GM12878 (cell line): ENCODE results near the gene FANCF. TPM values are rescaled to one million over a fixed set of nuclear protein-coding genes. Genes with fewer than 3 reads are reported as not detected.
"Not testable (repeated sequence)": the region's sequence is repeated elsewhere in the genome, so short reads cannot be mapped to it uniquely, and the experiment has no call there.

ENCODE experiments used
- ATAC-seq: fragments of 200-7000 bp; cut with Tn5 transposase; 3 replicates; pipeline ENCODE4 v1.9.1; 2020; ENCODE audit warnings: mild to moderate bottlenecking, moderate library complexity
- BruUV-seq: library from RNA; stranded (reverse); fragments of 400-500 nt; replicated peaks from 2 replicates; lab custom pipeline; 2021; lab: Mats Ljungman, UMichigan
- CTCF ChIA-PET: fragments of 300-600 bp; sonication (Branson Sonifier 250); formaldehyde crosslinking; extraction: SDS; loops from one replicate; lab custom pipeline; 2021; ENCODE audit warnings: inconsistent platforms; lab: Yijun Ruan, JAX
- POLR2A ChIA-PET: fragments of 350-600 bp; formaldehyde crosslinking; extraction: SDS; loops from one replicate; lab custom pipeline; 2021; ENCODE audit warnings: inconsistent platforms; lab: Charles Lee
- RAD21 ChIA-PET: fragments of 300-600 bp; sonication (Branson Sonifier 250); formaldehyde crosslinking; loops from one replicate; lab custom pipeline; 2023; ENCODE audit warnings: antibody characterized with exemption; ENCODE audit not compliant: unreplicated experiment; lab: Charles Lee
- SMC1A ChIA-PET: fragments of 300-600 bp; sonication (Branson Sonifier 250); formaldehyde crosslinking; loops from one replicate; lab custom pipeline; 2023; ENCODE audit not compliant: unreplicated experiment, uncharacterized antibody; lab: Charles Lee
- DNase-seq: peaks from one replicate; pipeline ENCODE4 v3.0.0-alpha.2; 2011; ENCODE audit warnings: low read depth, low spot score
- FAIRE-seq: peaks from 3 replicates; lab custom pipeline; 2011; peaks lifted over from hg19 to GRCh38; lab: Jason Lieb, UNC
- H2AFZ ChIP-seq: 2 replicates; pipeline ENCODE4 v1.6.0; 2011; ENCODE audit warnings: low read depth, low read length, control low read depth; ENCODE audit not compliant: control insufficient read depth
- H3K27ac ChIP-seq: 2 replicates; pipeline ENCODE4 v1.5.1; 2011; ENCODE audit warnings: control low read depth; ENCODE audit not compliant: control insufficient read depth, insufficient read depth
- H3K27me3 ChIP-seq, 2 experiments: replicated peaks in 1 of 2; 2 replicates each; pipeline versions ENCODE4 v1.6.0 to v1.6.1; 2011; ENCODE audit warnings: low read length in 1 of 2; ENCODE audit not compliant: control insufficient read depth in 2 of 2, insufficient read depth in 2 of 2
- H3K36me3 ChIP-seq, 2 experiments: 2 replicates each; pipeline ENCODE4 v1.5.1; 2011; ENCODE audit warnings: low read length in 1 of 2; ENCODE audit not compliant: control insufficient read depth in 2 of 2, insufficient read depth in 2 of 2
- H3K4me1 ChIP-seq: 2 replicates; pipeline ENCODE4 v1.6.1; 2011; ENCODE audit warnings: mild to moderate bottlenecking, low read length, moderate library complexity, mixed read lengths; ENCODE audit not compliant: control insufficient read depth, insufficient read depth
- H3K4me2 ChIP-seq: 2 replicates; pipeline ENCODE4 v1.6.0; 2011; ENCODE audit warnings: control low read depth; ENCODE audit not compliant: control insufficient read depth, insufficient read depth
- H3K4me3 ChIP-seq: fragments of 200-600 bp; sonication (generic); 2 replicates; pipeline ENCODE4 v1.5.1; 2016
- H3K79me2 ChIP-seq: 2 replicates; pipeline ENCODE4 v1.6.0; 2011; ENCODE audit warnings: low read length; ENCODE audit not compliant: control insufficient read depth, insufficient read depth
- H3K9ac ChIP-seq: 2 replicates; pipeline ENCODE4 v1.8.0; 2011; ENCODE audit warnings: low read length, control low read depth, mixed read lengths; ENCODE audit not compliant: control insufficient read depth, insufficient read depth
- H3K9me3 ChIP-seq: replicated peaks from 3 replicates; pipeline ENCODE4 v1.5.1; 2011; ENCODE audit warnings: mild to moderate bottlenecking, low read length; ENCODE audit not compliant: control insufficient read depth, insufficient read depth
- H4K20me1 ChIP-seq: 2 replicates; pipeline ENCODE4 v1.6.0; 2011; ENCODE audit not compliant: control insufficient read depth, insufficient read depth
- HDGF ChIP-seq: fragments of 450-650 bp; IDR thresholded peaks from 2 replicates; pipeline ENCODE4 v1.6.1; 2016; ENCODE audit warnings: antibody characterized with exemption
- MTA3 ChIP-seq: IDR thresholded peaks from 2 replicates; pipeline ENCODE4 v1.6.1; 2012; ENCODE audit warnings: low read length, inconsistent platforms, borderline replicate concordance
- MYC ChIP-seq: IDR thresholded peaks from 2 replicates; pipeline ENCODE4 v1.6.1; 2011; ENCODE audit warnings: mild to moderate bottlenecking, low read length, moderate library complexity, inconsistent platforms; ENCODE audit not compliant: insufficient read depth, insufficient replicate concordance, insufficient read length, severe bottlenecking
- NR2C2 ChIP-seq: IDR thresholded peaks from 2 replicates; pipeline ENCODE4 v1.6.1; 2011; ENCODE audit warnings: borderline replicate concordance, low read depth; ENCODE audit not compliant: control insufficient read depth, insufficient read length
- PAX8 ChIP-seq: fragments of 450-650 bp; IDR thresholded peaks from 2 replicates; pipeline ENCODE4 v1.6.1; 2017; ENCODE audit warnings: mild to moderate bottlenecking, moderate library complexity
- PBX3 ChIP-seq: IDR thresholded peaks from 2 replicates; pipeline ENCODE4 v1.6.1; 2011; ENCODE audit warnings: mild to moderate bottlenecking, low read depth, low read length, moderate library complexity; ENCODE audit not compliant: insufficient replicate concordance
- RFX5 ChIP-seq: IDR thresholded peaks from 2 replicates; pipeline ENCODE4 v1.6.1; 2011; ENCODE audit warnings: low read depth, low read length, improper control_type of control experiment
- SIX5 ChIP-seq: IDR thresholded peaks from 2 replicates; pipeline ENCODE4 v1.6.1; 2011; ENCODE audit warnings: mild to moderate bottlenecking, low read depth, low read length, moderate library complexity; ENCODE audit not compliant: severe bottlenecking
- ZBTB33 ChIP-seq: fragments of 450-650 bp; IDR thresholded peaks from 2 replicates; pipeline ENCODE4 v1.6.1; 2017; ENCODE audit warnings: mild to moderate bottlenecking
- WGBS: methylation state at CpG from one replicate; pipeline ENCODE4 v1.1.6; 2016; ENCODE audit warnings: low lambda C conversion rate; ENCODE audit not compliant: insufficient replicate concordance, insufficient coverage; ENCODE audit errors: missing lambda C conversion rate; 5-methylcytosine and 5-hydroxymethylcytosine counted together
- in situ Hi-C: fragments of 300-500 bp; cut with MboI; formaldehyde crosslinking; loops from 9 replicates; pipeline ENCODE4 v1.14.3; 2018; ENCODE audit warnings: mixed read lengths
- intact Hi-C: fragments of 100-400 bp; cut with micrococcal nuclease; formaldehyde crosslinking; loops from one replicate; pipeline ENCODE4 v1.14.2; 2022; ENCODE audit not compliant: unreplicated experiment
- polyA plus RNA-seq, 11 experiments: library from polyadenylated mRNA; depleted of rRNA in 4 of 11; unstranded in 6 of 11; stranded (reverse) in 5 of 11; fragments of >200 nt; fragmentation: Nextera tagmentation in 4 of 11; fragmentation: Illumina TruSeq in 1 of 11; extraction: Ambion mirVana in 4 of 11; extraction: Trizol in 1 of 11; gene quantifications; 1 replicate in 1 of 11; 2 replicates in 10 of 11; pipeline versions ENCODE4 v1.2.1 to v1.2.3, GENCODE V29; 2011 to 2016; ENCODE audit warnings: inconsistent platforms in 2 of 11, missing spikeins in 2 of 11, low read depth in 1 of 11
- total RNA-seq, 4 experiments: library from RNA; depleted of rRNA in 3 of 4; stranded (reverse); fragments of >200 nt in 3 of 4; fragmentation: Illumina TruSeq in 1 of 4; extraction: Trizol in 1 of 4; gene quantifications; 2 replicates each; pipeline versions ENCODE4 v1.2.1 to v1.2.3, GENCODE V29; 2013 to 2021
- TF ChIP-seq, protein P1 (sequence below): IDR thresholded peaks from 2 replicates; pipeline ENCODE4 v1.6.1; 2012; ENCODE audit warnings: mild to moderate bottlenecking, low read depth, low read length

FANCF gene
- total and polyA plus RNA-seq, 10 of the 15 experiments (the other 5 are each of a cell fraction or from before 2014, with no cell fraction given) = 1.6 to 19.9 (median 12.2) TPM

DNA sequence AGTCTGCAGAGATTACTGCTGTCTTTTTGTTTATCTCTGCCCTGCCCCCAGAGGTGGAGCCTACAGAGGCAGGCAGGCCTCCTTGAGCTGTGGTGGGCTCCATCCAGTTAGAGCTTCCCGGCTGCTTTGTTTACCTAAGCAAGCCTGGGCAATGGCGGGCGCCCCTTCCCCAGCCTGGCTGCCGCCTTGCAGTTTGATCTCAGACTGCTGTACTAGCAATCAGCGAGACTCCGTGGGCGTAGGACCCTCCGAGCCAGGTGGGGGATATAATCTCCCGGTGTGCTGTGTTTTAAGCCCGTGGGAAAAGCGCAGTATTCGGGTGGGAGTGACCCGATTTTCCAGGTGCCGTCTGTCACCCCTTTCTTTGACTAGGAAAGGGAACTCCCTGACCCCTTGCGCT is 26.7 kb upstream of the FANCF start:
- H3K9ac ChIP-seq, H4K20me1 ChIP-seq, BruUV-seq, H3K36me3 ChIP-seq, DNase-seq, H3K4me2 ChIP-seq, H3K27me3 ChIP-seq, intact Hi-C loops, H3K4me3 ChIP-seq, POLR2A ChIA-PET, CTCF ChIA-PET, H3K27ac ChIP-seq, H3K9me3 ChIP-seq, RAD21 ChIA-PET, ATAC-seq, FAIRE-seq, in situ Hi-C loops, H2AFZ ChIP-seq, H3K79me2 ChIP-seq, H3K4me1 ChIP-seq: not testable (repeated sequence)
- 89% methylated on average over 13 of the region's 15 CpGs for WGBS
- SMC1A ChIA-PET = interaction anchor here (0.6 kb wide), 1 partner anchor 139 kb away, joined by 3 read pairs; no protein-coding TSS in a partner anchor

GRCh38 chr11:22641559-22641958 is 15.9 kb upstream of the FANCF start:
- RAD21 ChIA-PET = interaction anchor here (0.5 kb wide), 1 partner anchor 12 kb away, joined by 3 read pairs; no protein-coding TSS in a partner anchor
- H3K27me3 ChIP-seq = no peaks in the 10 kb centered on the region
- FAIRE-seq = no peak
- no peak overlapping the region for H2AFZ ChIP-seq
- intact Hi-C loops = no loop called here
- no peak overlapping the region for H3K9ac ChIP-seq
- SMC1A ChIA-PET = interaction anchor here (1.3 kb wide), 1 partner anchor 9 kb away, joined by 4 read pairs; no protein-coding TSS in a partner anchor
- no peaks in the 10 kb centered on the region for H4K20me1 ChIP-seq
- no peak for DNase-seq
- H3K4me2 ChIP-seq = no peak overlapping the region
- in situ Hi-C loops = no loop called here
- CTCF ChIA-PET = interaction anchor here (0.5 kb wide), 1 partner anchor 51 kb away, joined by 3 read pairs; no protein-coding TSS in a partner anchor
- no peak for ATAC-seq
- no peak overlapping the region for H3K27ac ChIP-seq
- POLR2A ChIA-PET = no interaction called here
- no peaks in the 10 kb centered on the region for H3K79me2 ChIP-seq
- H3K4me1 ChIP-seq = no peaks in the 10 kb centered on the region
- H3K36me3 ChIP-seq = no peaks in the 10 kb centered on the region
- no TSS peak for BruUV-seq
- H3K4me3 ChIP-seq = no peak overlapping the region
- H3K9me3 ChIP-seq = no peaks in the 10 kb centered on the region
- TF ChIP-seq SIX5 (no peak), PAX8 (no peak), HDGF (no peak), ZBTB33 (no peak), MTA3 (no peak), NR2C2 (no peak), PBX3 (no peak), MYC (no peak), RFX5 (no peak)
- TF ChIP-seq, protein P1, sequence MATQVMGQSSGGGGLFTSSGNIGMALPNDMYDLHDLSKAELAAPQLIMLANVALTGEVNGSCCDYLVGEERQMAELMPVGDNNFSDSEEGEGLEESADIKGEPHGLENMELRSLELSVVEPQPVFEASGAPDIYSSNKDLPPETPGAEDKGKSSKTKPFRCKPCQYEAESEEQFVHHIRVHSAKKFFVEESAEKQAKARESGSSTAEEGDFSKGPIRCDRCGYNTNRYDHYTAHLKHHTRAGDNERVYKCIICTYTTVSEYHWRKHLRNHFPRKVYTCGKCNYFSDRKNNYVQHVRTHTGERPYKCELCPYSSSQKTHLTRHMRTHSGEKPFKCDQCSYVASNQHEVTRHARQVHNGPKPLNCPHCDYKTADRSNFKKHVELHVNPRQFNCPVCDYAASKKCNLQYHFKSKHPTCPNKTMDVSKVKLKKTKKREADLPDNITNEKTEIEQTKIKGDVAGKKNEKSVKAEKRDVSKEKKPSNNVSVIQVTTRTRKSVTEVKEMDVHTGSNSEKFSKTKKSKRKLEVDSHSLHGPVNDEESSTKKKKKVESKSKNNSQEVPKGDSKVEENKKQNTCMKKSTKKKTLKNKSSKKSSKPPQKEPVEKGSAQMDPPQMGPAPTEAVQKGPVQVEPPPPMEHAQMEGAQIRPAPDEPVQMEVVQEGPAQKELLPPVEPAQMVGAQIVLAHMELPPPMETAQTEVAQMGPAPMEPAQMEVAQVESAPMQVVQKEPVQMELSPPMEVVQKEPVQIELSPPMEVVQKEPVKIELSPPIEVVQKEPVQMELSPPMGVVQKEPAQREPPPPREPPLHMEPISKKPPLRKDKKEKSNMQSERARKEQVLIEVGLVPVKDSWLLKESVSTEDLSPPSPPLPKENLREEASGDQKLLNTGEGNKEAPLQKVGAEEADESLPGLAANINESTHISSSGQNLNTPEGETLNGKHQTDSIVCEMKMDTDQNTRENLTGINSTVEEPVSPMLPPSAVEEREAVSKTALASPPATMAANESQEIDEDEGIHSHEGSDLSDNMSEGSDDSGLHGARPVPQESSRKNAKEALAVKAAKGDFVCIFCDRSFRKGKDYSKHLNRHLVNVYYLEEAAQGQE = no peak
